HepG2 (cell line): Measurements from ENCODE around the gene PDIA4. TPM values are rescaled to one million over a fixed set of nuclear protein-coding genes. Genes with fewer than 3 reads are reported as not detected.
A peak's percentile ranks its signal among the peaks of the same experiment; 100 is the strongest.

Source experiments
- ATAC-seq: fragments of 200-7000 bp; cut with Tn5 transposase; 3 replicates; pipeline ENCODE4 v1.9.1; 2020; ENCODE audit warnings: mild to moderate bottlenecking, moderate library complexity
- BruUV-seq: library from RNA; stranded (reverse); fragments of 400-500 nt; replicated peaks from 2 replicates; lab custom pipeline; 2021; lab: Mats Ljungman, UMichigan
- CTCF ChIA-PET: fragments of 300-600 bp; formaldehyde crosslinking; extraction: SDS; loops from one replicate; lab custom pipeline; 2021; ENCODE audit warnings: low total read pairs, inconsistent platforms, low intra/inter-chr PET ratio; lab: Yijun Ruan, JAX
- POLR2A ChIA-PET: fragments of 350-600 bp; sonication (Branson Sonifier 250); formaldehyde crosslinking; loops from one replicate; lab custom pipeline; 2020; ENCODE audit warnings: antibody characterized with exemption, inconsistent platforms; lab: Yijun Ruan, JAX
- DNase-seq: peaks from one replicate; pipeline ENCODE4 v3.0.0-alpha.2; 2015; ENCODE audit warnings: low spot score
- FAIRE-seq: peaks from 3 replicates; lab custom pipeline; 2011; peaks lifted over from hg19 to GRCh38; lab: Jason Lieb, UNC
- H2AFZ ChIP-seq: one replicate; pipeline ENCODE4 v1.6.1; 2011; ENCODE audit warnings: low read length, inconsistent platforms
- H3K27ac ChIP-seq: fragments of 300-600 bp; 3 replicates; pipeline ENCODE4 v1.8.0; 2011; ENCODE audit warnings: mixed run types, mild to moderate bottlenecking, mixed read lengths, low read length, inconsistent platforms; ENCODE audit not compliant: insufficient read depth; ENCODE audit errors: extremely low read length
- H3K27me3 ChIP-seq, 2 experiments: fragments of 200-600 bp in 1 of 2; 2 replicates in 1 of 2; 3 replicates in 1 of 2; pipeline versions ENCODE4 v1.6.0 to v1.8.0; 2011; ENCODE audit warnings: low read length in 2 of 2, mild to moderate bottlenecking in 2 of 2, moderate library complexity in 2 of 2, inconsistent platforms in 1 of 2; ENCODE audit not compliant: insufficient read depth in 2 of 2, control insufficient read depth in 1 of 2
- H3K36me3 ChIP-seq, 2 experiments: fragments of 200-600 bp in 1 of 2; replicated peaks in 1 of 2; 2 replicates in 1 of 2; 3 replicates in 1 of 2; pipeline versions ENCODE4 v1.5.1 to v1.8.0; 2011; ENCODE audit warnings: low read length in 2 of 2, inconsistent platforms in 1 of 2; ENCODE audit not compliant: insufficient read depth in 2 of 2, control insufficient read depth in 1 of 2
- H3K4me1 ChIP-seq: 2 replicates; pipeline ENCODE4 v1.5.1; 2012; ENCODE audit warnings: low read length, inconsistent platforms; ENCODE audit not compliant: insufficient read depth
- H3K4me2 ChIP-seq: 2 replicates; pipeline ENCODE4 v1.6.0; 2011; ENCODE audit warnings: low read depth, low read length, inconsistent platforms
- H3K4me3 ChIP-seq, 3 experiments: fragments of 200-600 bp in 1 of 3; sonication (generic), shearing (Covaris generic) in 1 of 3; replicated peaks in 1 of 3; 2 replicates each; pipeline ENCODE4 v1.5.1; 2011 to 2016; ENCODE audit warnings: low read length in 3 of 3, inconsistent platforms in 2 of 3, low read depth in 2 of 3, mild to moderate bottlenecking in 2 of 3, control low read depth in 1 of 3, mixed read lengths in 1 of 3; ENCODE audit not compliant: insufficient read depth in 1 of 3
- H3K79me2 ChIP-seq: one replicate; pipeline ENCODE4 v1.6.1; 2011; ENCODE audit warnings: low read length, inconsistent platforms; ENCODE audit not compliant: insufficient read depth
- H3K9ac ChIP-seq: 2 replicates; pipeline ENCODE4 v1.6.0; 2011; ENCODE audit warnings: mild to moderate bottlenecking, low read depth, low read length, inconsistent platforms; ENCODE audit not compliant: insufficient read depth
- H3K9me3 ChIP-seq: 2 replicates; pipeline ENCODE4 v1.5.1; 2012; ENCODE audit warnings: mild to moderate bottlenecking, low read length
- H4K20me1 ChIP-seq: 2 replicates; pipeline ENCODE4 v1.6.0; 2011; ENCODE audit warnings: inconsistent platforms, mild to moderate bottlenecking, low read length, moderate library complexity; ENCODE audit not compliant: insufficient read depth
- AKNA ChIP-seq: sonication (generic); formaldehyde crosslinking; IDR thresholded peaks from 2 replicates; pipeline ENCODE4 v1.4.0; 2020; ENCODE audit warnings: missing genetic modification reagents, borderline replicate concordance
- CBX2 ChIP-seq, 2 experiments: fragments of 200-600 bp in 1 of 2; sonication (generic); formaldehyde crosslinking in 1 of 2; IDR thresholded peaks; 2 replicates each; pipeline versions ENCODE4 v1.7.0 to v1.8.1; 2018 to 2022; ENCODE audit warnings: low read depth in 2 of 2, low read length in 1 of 2, mild to moderate bottlenecking in 1 of 2, missing genetic modification reagents in 1 of 2
- CEBPG ChIP-seq: IDR thresholded peaks from 2 replicates; pipeline ENCODE4 v1.6.1; 2016
- HMGXB3 ChIP-seq: sonication (generic); formaldehyde crosslinking; IDR thresholded peaks from 2 replicates; pipeline ENCODE4 v1.4.0; 2020; ENCODE audit warnings: missing genetic modification reagents, borderline replicate concordance
- MYC ChIP-seq: sonication (generic); formaldehyde crosslinking; IDR thresholded peaks from 2 replicates; pipeline ENCODE4 v1.9.0; 2021; ENCODE audit warnings: missing genetic modification reagents, borderline replicate concordance
- MZF1 ChIP-seq: sonication (generic); formaldehyde crosslinking; IDR thresholded peaks from 2 replicates; pipeline ENCODE4 v1.8.1; 2023; ENCODE audit warnings: mild to moderate bottlenecking, missing genetic modification reagents, borderline replicate concordance
- PATZ1 ChIP-seq: sonication (generic); formaldehyde crosslinking; IDR thresholded peaks from 2 replicates; pipeline ENCODE4 v1.4.0; 2020; ENCODE audit warnings: missing genetic modification reagents
- PPARG ChIP-seq: conservative IDR thresholded peaks from 2 replicates; pipeline ENCODE4 v1.6.1; 2016; ENCODE audit warnings: missing biosample characterization, missing genetic modification reagents
- SOX6 ChIP-seq, 2 experiments: fragments of 450-650 bp in 1 of 2; sonication (generic) in 1 of 2; formaldehyde crosslinking in 1 of 2; IDR thresholded peaks; 2 replicates each; pipeline versions ENCODE4 v1.4.0 to v1.6.1; 2017 to 2020; ENCODE audit warnings: antibody characterized with exemption in 1 of 2, mild to moderate bottlenecking in 1 of 2, missing genetic modification reagents in 1 of 2
- SP2 ChIP-seq: sonication (generic); formaldehyde crosslinking; IDR thresholded peaks from 2 replicates; pipeline ENCODE4 v1.5.1; 2020; ENCODE audit warnings: mild to moderate bottlenecking, missing genetic modification reagents
- ZNF225 ChIP-seq: sonication (generic); formaldehyde crosslinking; IDR thresholded peaks from 2 replicates; pipeline ENCODE4 v1.4.0; 2020; ENCODE audit warnings: mild to moderate bottlenecking, missing genetic modification reagents
- ZNF232 ChIP-seq: sonication (generic); formaldehyde crosslinking; IDR thresholded peaks from 2 replicates; pipeline ENCODE4 v1.4.0; 2020; ENCODE audit warnings: missing genetic modification reagents, borderline replicate concordance
- WGBS: methylation state at CpG from one replicate; pipeline ENCODE4 v1.1.6; 2017; ENCODE audit warnings: low lambda C conversion rate; 5-methylcytosine and 5-hydroxymethylcytosine counted together
- in situ Hi-C: cut with HindIII; loops from 2 replicates; pipeline ENCODE4 v1.10.0; 2017; ENCODE audit warnings: low pct_unique_long_range_greater_than_20kb; ENCODE audit not compliant: extremely low pct_ligation_motif_present
- intact Hi-C: fragments of 100-400 bp; cut with micrococcal nuclease; formaldehyde crosslinking; loops from one replicate; pipeline ENCODE4 v1.10.0; 2022; ENCODE audit not compliant: unreplicated experiment
- polyA plus RNA-seq, 8 experiments: library from polyadenylated mRNA; depleted of rRNA in 3 of 8; stranded (reverse) in 7 of 8; unstranded in 1 of 8; fragments of >200 nt; fragmentation: Illumina TruSeq in 4 of 8; extraction: Trizol in 4 of 8; gene quantifications; 2 replicates each; pipeline versions ENCODE4 v1.2.1 to v1.2.3, GENCODE V29; 2011 to 2016; ENCODE audit warnings: low read depth in 4 of 8, missing spikeins in 1 of 8, mixed read lengths in 1 of 8; ENCODE audit not compliant: insufficient read depth in 1 of 8
- total RNA-seq, 5 experiments: library from RNA; depleted of rRNA; stranded (reverse); fragments of >200 nt; fragmentation: Illumina TruSeq; extraction: Trizol; gene quantifications; 2 replicates each; pipeline ENCODE4 v1.2.3, GENCODE V29; 2016; ENCODE audit warnings: low read depth in 1 of 5

Gene PDIA4
- total and polyA plus RNA-seq, 2 of the 13 experiments (the other 11 are each of a cell fraction or from before 2014, with no cell fraction given), result 278 to 402 TPM

- ATAC-seq, result peak; percentile 44
- DNase-seq, result no peak
- H3K4me3 ChIP-seq, result peak overlapping the region; percentile 40 to 52 (median 41); a peak in 4 of 6 replicates
- no peaks in the 10 kb centered on the region for H3K79me2 ChIP-seq
- 28% methylated on average over 6 of the region's 13 CpGs for WGBS
- no peaks in the 10 kb centered on the region for H4K20me1 ChIP-seq
- H3K9ac ChIP-seq, result no peak overlapping the region
- H3K4me2 ChIP-seq, result peak overlapping the region; percentile 62
- H3K27ac ChIP-seq, result no peak overlapping the region
- CTCF ChIA-PET, result interaction anchor here (1.3 to 2.2 kb wide), 3 partner anchors 111 to 463 kb away, joined by 5 to 15 read pairs (median 6); no protein-coding TSS in a partner anchor
- POLR2A ChIA-PET, result interaction anchor here (1.6 kb wide), 1 partner anchor 9 kb away, joined by 6 read pairs; no protein-coding TSS in a partner anchor
- no peaks in the 10 kb centered on the region for H3K9me3 ChIP-seq
- H2AFZ ChIP-seq, result no peak overlapping the region
- H3K36me3 ChIP-seq, result no peaks in the 10 kb centered on the region
- in situ Hi-C loops, result loop anchor here (10.0 to 25.0 kb wide), 2 partner anchors 462 to 705 kb away; no protein-coding TSS in a partner anchor
- BruUV-seq, result no TSS peak
- intact Hi-C loops, result loop anchor here (5.0 to 10.0 kb wide), 2 partner anchors 272 to 705 kb away; partner anchors contain the start of gene CUL1
- FAIRE-seq, result no peak
- peaks cover 37% of the 10 kb centered on the region for H3K4me1 ChIP-seq
- H3K27me3 ChIP-seq, result no peaks in the 10 kb centered on the region; a peak in 2 of 5 replicates
- TF ChIP-seq SP2 (CRISPR knock-in tag), result no peak
- peak; percentile 2; the same call in 1 of the 2 replicates for TF ChIP-seq ZNF232 (CRISPR knock-in tag)
- TF ChIP-seq SOX6 (IDR thresholded peaks at IDR 0.05), result no peak
- 0 out of 2 replicates have a peak, but pooled peaks have one; percentile 11 for TF ChIP-seq SOX6 (CRISPR knock-in tag; IDR thresholded peaks at IDR 0.05)
- no peak for TF ChIP-seq CBX2 (IDR thresholded peaks at IDR 0.05; ENCODE audit: low read depth, low read length)
- no peak for TF ChIP-seq CBX2 (CRISPR knock-in tag; IDR thresholded peaks at IDR 0.05; ENCODE audit: low read depth)
- TF ChIP-seq CEBPG (CRISPR knock-in tag), result 0 out of 2 replicates have a peak, but pooled peaks have one; percentile 2
- 0 out of 2 replicates have a peak, but pooled peaks have one; percentile 1 for TF ChIP-seq PATZ1 (CRISPR knock-in tag)
- no peak for TF ChIP-seq MZF1 (CRISPR knock-in tag)
- TF ChIP-seq HMGXB3 (CRISPR knock-in tag), result no peak
- TF ChIP-seq PPARG, result peak; percentile 1; the same call in 1 of the 2 replicates
- TF ChIP-seq ZNF225 (CRISPR knock-in tag), result no peak
- no peak for TF ChIP-seq AKNA (CRISPR knock-in tag)
- 0 out of 2 replicates have a peak, but pooled peaks have one; percentile 1 for TF ChIP-seq MYC (CRISPR knock-in tag)
These were observed 61.3 kb downstream of the PDIA4 start for GRCh38 chr7:148967032-148967372.
